K562 (cell line): ENCODE results near the gene TMEM108. TPM values are rescaled to one million over a fixed set of nuclear protein-coding genes. Genes with fewer than 3 reads are reported as not detected.

Experiments
- ATAC-seq: fragments of 200-7000 bp; cut with Tn5 transposase; 3 replicates; pipeline ENCODE4 v1.9.1; 2020; ENCODE audit warnings: moderate library complexity
- BruUV-seq: library from RNA; stranded (reverse); fragments of 400-500 nt; replicated peaks from 2 replicates; lab custom pipeline; 2021; lab: Mats Ljungman, UMichigan
- CTCF ChIA-PET: fragments of 300-600 bp; formaldehyde crosslinking; extraction: SDS; loops from one replicate; lab custom pipeline; 2021; ENCODE audit warnings: low intra/inter-chr PET ratio; lab: Yijun Ruan, JAX
- POLR2A ChIA-PET: fragments of 300-600, 350-650 bp; sonication (Branson Sonifier 250); formaldehyde crosslinking; extraction: SDS; loops from one replicate; lab custom pipeline; 2021; ENCODE audit warnings: antibody characterized with exemption, inconsistent platforms; lab: Yijun Ruan, JAX
- DNase-seq, 4 experiments: peaks; one replicate each; pipeline versions ENCODE4 v3.0.0 to v3.0.0-alpha.2; 2011 to 2018; ENCODE audit warnings: low spot score in 3 of 4, mixed read lengths in 3 of 4; ENCODE audit errors: extremely low read depth in 1 of 4
- FAIRE-seq: peaks from 2 replicates; lab custom pipeline; 2011; peaks lifted over from hg19 to GRCh38; lab: Jason Lieb, UNC
- H2AFZ ChIP-seq: 2 replicates; pipeline ENCODE4 v1.6.0; 2011; ENCODE audit warnings: low read depth, low read length, control low read depth, inconsistent platforms
- H3K27ac ChIP-seq: fragments of 200-600 bp; 3 replicates; pipeline ENCODE4 v1.8.0; 2011; ENCODE audit warnings: low read depth, mild to moderate bottlenecking, control low read depth, inconsistent platforms, low read length, moderate library complexity, mixed read lengths; ENCODE audit errors: extremely low read depth
- H3K27me3 ChIP-seq, 2 experiments: fragments of 300-600 bp in 1 of 2; 2 replicates in 1 of 2; 3 replicates in 1 of 2; pipeline versions ENCODE4 v1.6.0 to v1.8.0; 2011; ENCODE audit warnings: inconsistent platforms in 2 of 2, low read length in 2 of 2, mild to moderate bottlenecking in 1 of 2, mixed read lengths in 1 of 2, moderate library complexity in 1 of 2; ENCODE audit not compliant: control insufficient read depth in 2 of 2, insufficient read depth in 2 of 2
- H3K36me3 ChIP-seq: fragments of 300-600 bp; 3 replicates; pipeline ENCODE4 v1.8.0; 2011; ENCODE audit warnings: mild to moderate bottlenecking, low read length, inconsistent platforms; ENCODE audit not compliant: control insufficient read depth, insufficient read depth
- H3K4me1 ChIP-seq, 2 experiments: fragments of 200-600 bp in 1 of 2; replicated peaks in 1 of 2; 2 replicates in 1 of 2; 3 replicates in 1 of 2; pipeline versions ENCODE4 v1.5.1 to v1.8.0; 2011; ENCODE audit warnings: inconsistent platforms in 2 of 2, low read length in 2 of 2, mild to moderate bottlenecking in 1 of 2, mixed read lengths in 1 of 2, moderate library complexity in 1 of 2; ENCODE audit not compliant: control insufficient read depth in 2 of 2, insufficient read depth in 2 of 2
- H3K4me2 ChIP-seq: 2 replicates; pipeline ENCODE4 v1.6.1; 2011; ENCODE audit warnings: low read length, control low read depth, inconsistent platforms, mixed read lengths; ENCODE audit not compliant: insufficient read depth
- H3K4me3 ChIP-seq: fragments of 200-600 bp; sonication (generic), shearing (Covaris generic); 2 replicates; pipeline ENCODE4 v1.5.1; 2016; ENCODE audit warnings: control low read depth, inconsistent platforms
- H3K79me2 ChIP-seq: fragments of 200-600 bp; 3 replicates; pipeline ENCODE4 v1.8.0; 2011; ENCODE audit warnings: low read length, inconsistent platforms; ENCODE audit not compliant: control insufficient read depth, insufficient read depth
- H3K9ac ChIP-seq, 2 experiments: 2 replicates each; pipeline versions ENCODE4 v1.6.0 to v1.6.1; 2011; ENCODE audit warnings: low read depth in 2 of 2, low read length in 2 of 2, control low read depth in 1 of 2, inconsistent platforms in 1 of 2, mild to moderate bottlenecking in 1 of 2, mixed read lengths in 1 of 2; ENCODE audit not compliant: insufficient read depth in 1 of 2
- H3K9me1 ChIP-seq: one replicate; pipeline ENCODE4 v1.6.0; 2011; ENCODE audit warnings: inconsistent platforms, mild to moderate bottlenecking, low read length, moderate library complexity; ENCODE audit not compliant: control insufficient read depth, insufficient read depth
- H3K9me3 ChIP-seq: replicated peaks from 2 replicates; pipeline ENCODE4 v1.5.1; 2011; ENCODE audit warnings: low read depth, low read length, inconsistent platforms; ENCODE audit not compliant: control insufficient read depth, insufficient read depth
- H4K20me1 ChIP-seq: replicated peaks from 2 replicates; pipeline ENCODE4 v1.6.1; 2011; ENCODE audit warnings: low read length, inconsistent platforms, mixed read lengths; ENCODE audit not compliant: control insufficient read depth, insufficient read depth
- ETS1 ChIP-seq: conservative IDR thresholded peaks from 2 replicates; pipeline ENCODE4 v1.6.1; 2011; ENCODE audit warnings: low read depth, mild to moderate bottlenecking, low read length; ENCODE audit not compliant: control insufficient read depth
- GABPB1 ChIP-seq: sonication (generic); formaldehyde crosslinking; IDR thresholded peaks from 2 replicates; pipeline ENCODE4 v1.8.0; 2022; ENCODE audit warnings: mild to moderate bottlenecking, missing genetic modification reagents
- ZNF609 ChIP-seq: sonication (generic); formaldehyde crosslinking; IDR thresholded peaks from 2 replicates; pipeline ENCODE4 v1.8.1; 2023; ENCODE audit warnings: missing genetic modification reagents, mild to moderate bottlenecking, borderline replicate concordance
- WGBS: fragments of 100-300 bp; shearing (Covaris generic); methylation state at CpG from one replicate; pipeline ENCODE4 v1.1.6; 2016; ENCODE audit warnings: low coverage, mixed read lengths; ENCODE audit not compliant: insufficient coverage; ENCODE audit errors: missing lambda C conversion rate; 5-methylcytosine and 5-hydroxymethylcytosine counted together
- in situ Hi-C: fragments of 300-500 bp; cut with MboI; formaldehyde crosslinking; loops from 4 replicates; pipeline ENCODE4 v1.15.0; 2018; ENCODE audit warnings: inconsistent platforms, mixed read lengths
- intact Hi-C: fragments of 100-400 bp; cut with micrococcal nuclease; formaldehyde crosslinking; loops from 2 replicates; pipeline ENCODE4 v1.14.2; 2022
- polyA plus RNA-seq, 8 experiments: library from polyadenylated mRNA; depleted of rRNA in 4 of 8; stranded (reverse) in 5 of 8; unstranded in 3 of 8; fragments of >200 nt; fragmentation: Nextera tagmentation in 2 of 8; fragmentation: Illumina TruSeq in 1 of 8; extraction: Ambion mirVana in 2 of 8; extraction: Trizol in 1 of 8; gene quantifications; 2 replicates each; pipeline versions ENCODE4 v1.2.1 to v1.2.3, GENCODE V29; 2011 to 2014; ENCODE audit warnings: inconsistent platforms in 1 of 8, missing spikeins in 1 of 8
- total RNA-seq, 7 experiments: library from RNA; depleted of rRNA in 6 of 7; stranded (reverse); fragments of >200 nt in 6 of 7; fragmentation: Illumina TruSeq in 2 of 7; extraction: Trizol in 2 of 7; gene quantifications; 2 replicates each; pipeline versions ENCODE4 v1.2.1 to v1.2.3, GENCODE V29; 2011 to 2021; ENCODE audit warnings: low replicate concordance in 1 of 7

TMEM108 gene
- total and polyA plus RNA-seq, 9 of the 15 experiments (the other 6 are each of a cell fraction or from before 2014, with no cell fraction given): 0.65 to 11.1 (median 3.4) TPM

GRCh38 chr3:133404920-133405319, 366.7 kb downstream of the TMEM108 start:
- H3K4me2 ChIP-seq: no peak overlapping the region
- peaks cover 0 to 11% of the 10 kb centered on the region in 2 experiments; a peak in 2 of 5 replicates for H3K27me3 ChIP-seq
- FAIRE-seq (no peak), DNase-seq (no peak), ATAC-seq (no peak)
- no TSS peak for BruUV-seq
- H2AFZ ChIP-seq: no peak overlapping the region
- ChIA-PET CTCF (interaction anchor here (0.6 kb wide), 1 partner anchor 24 kb away, joined by 3 read pairs; no protein-coding TSS in a partner anchor), POLR2A (no interaction called here)
- H4K20me1 ChIP-seq: no peaks in the 10 kb centered on the region
- H3K4me1 ChIP-seq: no peaks in the 10 kb centered on the region; a peak in 1 of 5 replicates
- H3K9me3 ChIP-seq: no peaks in the 10 kb centered on the region
- H3K27ac ChIP-seq: no peak overlapping the region
- H3K79me2 ChIP-seq: no peaks in the 10 kb centered on the region
- intact Hi-C loops (no loop called here), in situ Hi-C loops (no loop called here)
- TF ChIP-seq GABPB1 (CRISPR knock-in tag) (no peak), ETS1 (no peak), ZNF609 (CRISPR knock-in tag) (no peak)
- no peak overlapping the region for H3K9ac ChIP-seq
- H3K9me1 ChIP-seq: no peaks in the 10 kb centered on the region
- H3K4me3 ChIP-seq: no peak overlapping the region
- no peaks in the 10 kb centered on the region for H3K36me3 ChIP-seq
- 0% methylated on average over 2 of the region's 3 CpGs for WGBS
